Activated naive CD8-positive, alpha-beta T cell (primary cell): ENCODE results near the gene MRPS12.

Experiments used
- H3K27ac Mint-ChIP-seq: one replicate; pipeline ENCODE4 v1.8.0; 2021; ENCODE audit warnings: mixed read lengths
- H3K27me3 Mint-ChIP-seq: one replicate; pipeline ENCODE4 v1.8.0; 2021; ENCODE audit warnings: mixed read lengths
- H3K36me3 Mint-ChIP-seq: one replicate; pipeline ENCODE4 v1.8.0; 2021; ENCODE audit warnings: mixed read lengths
- H3K4me1 Mint-ChIP-seq: one replicate; pipeline ENCODE4 v1.8.0; 2021; ENCODE audit warnings: low read depth, mixed read lengths
- H3K4me3 Mint-ChIP-seq: one replicate; pipeline ENCODE4 v1.8.0; 2021; ENCODE audit warnings: mild to moderate bottlenecking, mixed read lengths
- H3K9me3 Mint-ChIP-seq: one replicate; pipeline ENCODE4 v1.8.0; 2021; ENCODE audit warnings: low read depth, mixed read lengths

Gene MRPS12

DNA sequence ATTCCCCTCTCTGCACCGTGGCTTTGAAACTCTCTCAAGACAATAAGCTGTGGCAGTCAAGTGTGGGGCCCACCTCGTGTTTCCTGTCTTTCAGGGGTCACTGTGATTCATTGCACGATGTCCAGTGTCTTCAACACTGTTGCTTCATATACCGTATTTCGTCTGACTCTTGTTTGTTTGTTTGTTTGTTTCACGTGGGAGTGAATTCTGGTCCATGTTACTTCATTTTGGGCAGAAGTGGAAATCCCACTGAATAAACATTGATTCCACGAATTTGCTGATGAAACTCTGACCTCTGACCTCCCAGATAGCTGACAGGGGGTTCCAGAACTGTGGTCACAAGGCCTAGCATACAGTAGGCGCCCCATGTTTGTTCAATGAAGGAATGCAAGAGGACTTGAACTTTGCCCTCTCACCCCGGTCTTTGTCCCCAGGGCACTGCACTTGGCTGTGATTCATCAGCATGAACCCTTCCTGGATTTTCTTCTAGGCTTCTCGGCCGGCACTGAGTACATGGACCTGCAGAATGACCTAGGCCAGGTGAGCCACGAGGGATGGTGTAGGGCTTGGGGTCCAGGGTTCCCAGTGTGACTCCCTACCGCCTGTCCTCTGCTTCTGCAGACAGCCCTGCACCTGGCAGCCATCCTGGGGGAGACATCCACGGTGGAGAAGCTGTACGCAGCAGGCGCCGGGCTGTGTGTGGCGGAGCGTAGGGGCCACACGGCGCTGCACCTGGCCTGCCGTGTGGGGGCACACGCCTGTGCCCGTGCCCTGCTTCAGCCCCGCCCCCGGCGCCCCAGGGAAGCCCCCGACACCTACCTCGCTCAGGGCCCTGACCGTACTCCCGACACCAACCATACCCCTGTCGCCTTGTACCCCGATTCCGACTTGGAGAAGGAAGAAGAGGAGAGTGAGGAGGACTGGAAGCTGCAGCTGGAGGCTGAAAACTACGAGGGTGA, 25.9 kb upstream of the MRPS12 start:
- Mint-ChIP-seq H3K36me3 (peaks cover 10% of the 10 kb centered on the region), H3K27ac (peak overlapping the region; percentile 34), H3K4me3 (peak overlapping the region; percentile 31), H3K9me3 (no peaks in the 10 kb centered on the region), H3K4me1 (peaks cover 34% of the 10 kb centered on the region), H3K27me3 (no peaks in the 10 kb centered on the region)

- Mint-ChIP-seq H3K9me3 (no peaks in the 10 kb centered on the region), H3K27ac (peak overlapping the region; percentile 34), H3K4me1 (peaks cover 32% of the 10 kb centered on the region), H3K4me3 (no peak overlapping the region), H3K27me3 (no peaks in the 10 kb centered on the region), H3K36me3 (peaks cover 10% of the 10 kb centered on the region)
These were observed 25.1 kb upstream of the MRPS12 start for GRCh38 chr19:38905620-38906019.

GRCh38 chr19:38907227-38907626, 23.5 kb upstream of the MRPS12 start:
- Mint-ChIP-seq H3K4me1 (peaks cover 22% of the 10 kb centered on the region), H3K36me3 (peaks cover 10% of the 10 kb centered on the region), H3K9me3 (no peaks in the 10 kb centered on the region), H3K27me3 (no peaks in the 10 kb centered on the region), H3K4me3 (no peak overlapping the region), H3K27ac (no peak overlapping the region)

DNA sequence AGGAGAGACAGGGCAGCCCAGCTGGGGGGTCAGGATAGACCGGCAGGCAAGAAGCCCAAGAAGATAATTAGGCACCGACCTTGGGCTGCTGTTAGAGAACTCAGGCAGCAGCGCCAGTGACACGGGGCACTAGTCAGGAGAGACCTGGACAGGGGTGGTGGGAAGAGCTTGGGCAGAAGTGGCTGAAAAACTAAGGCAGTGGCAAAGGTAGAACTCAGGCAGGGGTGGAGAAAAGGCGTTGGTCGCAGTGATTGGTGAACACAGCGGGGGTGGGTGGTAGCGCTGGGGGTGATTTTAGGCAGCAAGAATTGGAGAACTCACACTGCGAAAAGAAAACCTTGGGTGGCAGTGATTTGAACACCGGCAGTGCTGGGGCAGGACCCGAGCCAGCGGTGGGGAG, 23.1 kb upstream of the MRPS12 start:
- H3K27me3 Mint-ChIP-seq = no peaks in the 10 kb centered on the region
- no peak overlapping the region for H3K4me3 Mint-ChIP-seq
- peaks cover 21% of the 10 kb centered on the region for H3K4me1 Mint-ChIP-seq

DNA sequence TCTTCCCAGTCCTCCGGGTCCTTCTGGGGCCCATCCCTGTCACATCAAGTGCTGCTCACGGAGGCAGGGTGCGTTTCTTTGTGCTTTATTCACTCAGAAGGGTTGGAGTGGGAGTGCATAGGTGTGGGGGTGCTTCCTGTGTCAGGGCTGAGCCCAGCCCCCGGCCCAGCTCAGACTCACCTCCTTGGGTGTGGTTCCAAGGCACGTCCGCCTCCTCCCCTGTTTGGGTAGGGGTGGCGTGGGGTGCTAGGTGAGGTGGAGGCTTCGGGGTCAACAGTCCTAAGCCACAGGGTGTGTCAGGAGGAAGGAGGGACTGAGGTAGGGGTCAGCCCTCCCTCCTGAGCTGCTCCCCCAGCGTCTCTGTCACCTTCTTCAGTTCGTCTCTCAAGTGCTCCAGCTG, 21.8 kb upstream of the MRPS12 start:
- Mint-ChIP-seq H3K27me3 (no peaks in the 10 kb centered on the region), H3K36me3 (peaks cover 10% of the 10 kb centered on the region), H3K4me1 (peaks cover 19% of the 10 kb centered on the region), H3K4me3 (no peak overlapping the region), H3K27ac (no peak overlapping the region), H3K9me3 (no peaks in the 10 kb centered on the region)

More for the DNA sequence above, 23.1 kb upstream of the MRPS12 start:
- H3K27ac Mint-ChIP-seq = no peak overlapping the region
- H3K36me3 Mint-ChIP-seq = peaks cover 10% of the 10 kb centered on the region
- no peaks in the 10 kb centered on the region for H3K9me3 Mint-ChIP-seq

DNA sequence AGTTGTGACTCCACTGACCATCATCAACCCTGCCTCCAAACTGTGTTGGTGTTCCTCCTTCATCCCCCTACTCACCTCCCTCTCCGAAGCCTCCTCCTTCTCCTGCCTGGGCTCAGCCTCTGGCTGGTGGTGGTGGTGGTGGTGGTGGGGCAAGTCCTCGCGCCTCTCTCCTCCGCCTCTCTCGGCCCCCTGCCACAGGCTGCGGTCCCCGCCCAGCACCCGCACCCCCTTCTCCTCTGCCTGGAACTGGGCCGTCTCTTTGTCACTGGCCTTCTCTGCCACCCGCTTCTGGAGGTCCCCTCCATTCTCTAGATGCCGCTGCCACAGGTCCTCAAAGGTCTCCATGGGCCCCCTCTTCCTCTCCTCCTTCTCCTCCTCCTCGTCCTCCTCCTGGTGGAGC, 20.3 kb upstream of the MRPS12 start:
- H3K4me3 Mint-ChIP-seq = no peak overlapping the region
- H3K27me3 Mint-ChIP-seq = no peaks in the 10 kb centered on the region
- H3K9me3 Mint-ChIP-seq = no peaks in the 10 kb centered on the region
- H3K36me3 Mint-ChIP-seq = peaks cover 6% of the 10 kb centered on the region
- H3K4me1 Mint-ChIP-seq = peaks cover 12% of the 10 kb centered on the region
- no peak overlapping the region for H3K27ac Mint-ChIP-seq

- H3K9me3 Mint-ChIP-seq = no peaks in the 10 kb centered on the region
- H3K4me3 Mint-ChIP-seq = no peak overlapping the region
- H3K36me3 Mint-ChIP-seq = peaks cover 6% of the 10 kb centered on the region
- H3K4me1 Mint-ChIP-seq = peaks cover 12% of the 10 kb centered on the region
- H3K27ac Mint-ChIP-seq = no peak overlapping the region
- no peaks in the 10 kb centered on the region for H3K27me3 Mint-ChIP-seq
These were observed 19.2 kb upstream of the MRPS12 start for GRCh38 chr19:38911388-38912001.

DNA sequence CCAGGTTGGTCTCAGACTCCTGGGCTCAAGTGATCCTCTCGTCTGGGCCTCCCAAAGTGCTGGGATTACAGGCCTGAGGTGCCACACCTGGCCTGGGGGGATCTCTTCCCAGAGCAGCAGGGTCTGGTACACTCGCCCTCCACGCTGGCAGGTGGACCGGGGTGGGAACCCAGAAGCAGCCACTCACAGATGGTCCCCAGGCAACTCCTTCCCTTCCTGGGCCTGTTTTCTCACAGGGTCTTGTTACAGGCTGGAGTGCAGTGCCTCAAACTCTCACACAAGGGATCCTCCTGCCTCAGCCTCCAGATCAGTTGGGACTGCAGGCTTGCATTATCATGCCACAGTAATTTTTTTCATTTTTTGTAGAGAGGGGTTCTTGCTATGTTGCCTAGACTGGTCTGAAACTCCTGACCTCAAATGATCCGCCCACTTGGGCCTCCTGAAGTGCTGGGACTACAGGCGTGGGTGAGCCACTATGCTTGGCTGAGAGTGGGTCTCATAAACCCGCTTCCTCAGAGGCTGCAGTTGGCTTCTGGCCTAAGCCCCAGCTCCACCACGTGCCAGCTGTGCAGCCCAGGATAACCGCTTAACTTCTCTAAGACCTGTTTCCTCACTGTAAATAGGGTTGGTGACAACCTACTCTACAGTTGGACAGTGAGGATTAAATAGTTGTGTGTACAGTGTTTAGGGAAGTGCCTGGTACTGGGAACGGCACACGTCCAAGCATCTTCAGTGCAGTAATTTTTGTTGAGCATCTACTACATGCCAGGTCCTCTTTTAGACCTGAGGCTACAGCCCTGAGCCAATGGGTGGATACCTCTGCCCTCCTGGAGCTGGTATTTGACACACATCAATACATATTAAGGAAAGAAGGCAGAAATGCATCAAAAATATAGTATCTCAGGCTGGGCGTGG, 17.9 kb upstream of the MRPS12 start:
- no peak overlapping the region for H3K27ac Mint-ChIP-seq
- H3K4me1 Mint-ChIP-seq = peaks cover 9% of the 10 kb centered on the region
- H3K4me3 Mint-ChIP-seq = no peak overlapping the region
- H3K27me3 Mint-ChIP-seq = no peaks in the 10 kb centered on the region
- H3K36me3 Mint-ChIP-seq = peaks cover 3% of the 10 kb centered on the region
- H3K9me3 Mint-ChIP-seq = no peaks in the 10 kb centered on the region

GRCh38 chr19:38913958-38914357, 16.8 kb upstream of the MRPS12 start:
- H3K9me3 Mint-ChIP-seq = no peaks in the 10 kb centered on the region
- H3K36me3 Mint-ChIP-seq = no peaks in the 10 kb centered on the region
- peaks cover 3% of the 10 kb centered on the region for H3K4me1 Mint-ChIP-seq
- no peaks in the 10 kb centered on the region for H3K27me3 Mint-ChIP-seq
- H3K27ac Mint-ChIP-seq = no peak overlapping the region
- H3K4me3 Mint-ChIP-seq = no peak overlapping the region

GRCh38 chr19:38915329-38916321, 15.1 kb upstream of the MRPS12 start:
- Mint-ChIP-seq H3K27ac (no peak overlapping the region), H3K4me3 (no peak overlapping the region), H3K27me3 (no peaks in the 10 kb centered on the region), H3K9me3 (no peaks in the 10 kb centered on the region), H3K4me1 (no peaks in the 10 kb centered on the region), H3K36me3 (no peaks in the 10 kb centered on the region)

GRCh38 chr19:38917516-38917915, 13.2 kb upstream of the MRPS12 start:
- Mint-ChIP-seq H3K4me3 (no peak overlapping the region), H3K9me3 (no peaks in the 10 kb centered on the region), H3K4me1 (no peaks in the 10 kb centered on the region), H3K27ac (no peak overlapping the region), H3K36me3 (peaks cover 8% of the 10 kb centered on the region), H3K27me3 (no peaks in the 10 kb centered on the region)

GRCh38 chr19:38917921-38918491, 12.7 kb upstream of the MRPS12 start:
- Mint-ChIP-seq H3K4me1 (no peaks in the 10 kb centered on the region), H3K36me3 (peaks cover 8% of the 10 kb centered on the region), H3K27me3 (no peaks in the 10 kb centered on the region), H3K27ac (no peak overlapping the region), H3K9me3 (no peaks in the 10 kb centered on the region), H3K4me3 (no peak overlapping the region)

- Mint-ChIP-seq H3K36me3 (peaks cover 8% of the 10 kb centered on the region), H3K27ac (no peak overlapping the region), H3K4me3 (no peak overlapping the region), H3K27me3 (no peaks in the 10 kb centered on the region), H3K4me1 (no peaks in the 10 kb centered on the region), H3K9me3 (no peaks in the 10 kb centered on the region)
These were observed 12.2 kb upstream of the MRPS12 start for GRCh38 chr19:38918526-38918925.
